ENCODE data around the gene TM4SF4. TPM values are rescaled to one million over a fixed set of nuclear protein-coding genes. Genes with fewer than 3 reads are reported as not detected.
A peak's percentile ranks its signal among the peaks of the same experiment; 100 is the strongest.

TM4SF4 gene
- total and polyA plus RNA-seq, 4 donors, result 184 to 230 (median 208) TPM

DNA sequence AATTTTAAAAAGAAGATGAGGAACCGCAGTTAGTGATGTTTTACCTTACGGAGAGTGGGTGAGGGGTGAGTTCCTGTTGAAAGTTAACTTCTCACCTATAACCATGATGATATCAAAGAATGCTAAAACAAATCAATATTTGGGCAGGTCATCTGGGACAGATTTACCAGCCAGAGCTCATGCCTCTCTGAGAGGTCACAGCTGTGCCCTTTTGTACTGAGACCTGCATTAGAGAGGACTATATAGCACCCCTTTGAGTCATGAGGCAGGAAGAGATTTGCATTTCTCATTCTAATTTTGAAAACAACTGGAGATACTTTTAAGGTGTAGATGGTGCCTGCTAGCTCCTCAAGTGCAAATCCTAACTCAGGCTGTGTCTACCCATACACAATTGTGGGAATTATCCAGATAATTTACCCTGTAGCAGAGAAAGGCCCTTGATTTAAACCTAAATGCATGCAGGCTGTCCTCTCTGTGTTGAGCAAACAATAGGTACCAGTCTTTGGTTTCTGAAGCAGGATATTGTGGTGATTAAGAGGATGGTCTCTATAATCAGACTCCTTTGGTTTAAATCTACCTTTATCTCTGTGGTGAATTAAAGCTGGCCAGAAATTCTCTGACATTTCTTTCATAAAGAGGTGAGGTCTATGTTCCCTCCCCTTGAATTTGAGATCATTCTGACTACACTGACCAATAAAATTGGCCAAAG is 5.8 kb upstream of the TM4SF4 start:
- peaks cover 7 to 36% (median 23%) of the 10 kb centered on the region in 4 donors for H3K4me1 ChIP-seq (ENCODE audit: control insufficient read depth in 4 of 4, insufficient read depth in 4 of 4, low read length in 3 of 4)
- H3K36me3 ChIP-seq (ENCODE audit: control insufficient read depth in 4 of 4, insufficient read depth in 3 of 4, low read depth in 1 of 4, low read length in 3 of 4), result no peaks in the 10 kb centered on the region
- peak overlapping the region in 1 of 2 donors; percentile 46 for H3K9ac ChIP-seq (ENCODE audit: low read depth in 1 of 2, low read length in 2 of 2)
- no peak for DNase-seq (ENCODE audit: low spot score)
- WGBS, result 39% methylated on average over 2 of the region's 2 CpGs
- H3K4me3 ChIP-seq (ENCODE audit: low read depth in 1 of 3, low read length in 3 of 3), result no peak overlapping the region
- H3K27me3 ChIP-seq (ENCODE audit: control insufficient read depth in 4 of 4, insufficient read depth in 4 of 4, low read length in 3 of 4), result no peaks in the 10 kb centered on the region
- H3K27ac ChIP-seq (ENCODE audit: low read depth in 1 of 2, low read length in 2 of 2), result peak overlapping the region; percentile 62 to 86
- no peaks in the 10 kb centered on the region for H3K9me3 ChIP-seq (ENCODE audit: control insufficient read depth in 4 of 4, low read length in 3 of 4)
- TF ChIP-seq, protein P1, sequence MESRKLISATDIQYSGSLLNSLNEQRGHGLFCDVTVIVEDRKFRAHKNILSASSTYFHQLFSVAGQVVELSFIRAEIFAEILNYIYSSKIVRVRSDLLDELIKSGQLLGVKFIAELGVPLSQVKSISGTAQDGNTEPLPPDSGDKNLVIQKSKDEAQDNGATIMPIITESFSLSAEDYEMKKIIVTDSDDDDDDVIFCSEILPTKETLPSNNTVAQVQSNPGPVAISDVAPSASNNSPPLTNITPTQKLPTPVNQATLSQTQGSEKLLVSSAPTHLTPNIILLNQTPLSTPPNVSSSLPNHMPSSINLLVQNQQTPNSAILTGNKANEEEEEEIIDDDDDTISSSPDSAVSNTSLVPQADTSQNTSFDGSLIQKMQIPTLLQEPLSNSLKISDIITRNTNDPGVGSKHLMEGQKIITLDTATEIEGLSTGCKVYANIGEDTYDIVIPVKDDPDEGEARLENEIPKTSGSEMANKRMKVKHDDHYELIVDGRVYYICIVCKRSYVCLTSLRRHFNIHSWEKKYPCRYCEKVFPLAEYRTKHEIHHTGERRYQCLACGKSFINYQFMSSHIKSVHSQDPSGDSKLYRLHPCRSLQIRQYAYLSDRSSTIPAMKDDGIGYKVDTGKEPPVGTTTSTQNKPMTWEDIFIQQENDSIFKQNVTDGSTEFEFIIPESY (IDR thresholded peaks at IDR 0.05), result peak; percentile 92
- TF ChIP-seq GABPA (IDR thresholded peaks at IDR 0.05 in 1 of 2, conservative IDR thresholded peaks at IDR 0.05 in 1 of 2) (peak in 1 of 2 donors; percentile 55), TAF1 (conservative IDR thresholded peaks at IDR 0.05) (no peak), NR2F2 (IDR thresholded peaks at IDR 0.05) (peak; percentile 94), FOXA1 (IDR thresholded peaks at IDR 0.05) (peak; percentile 68), FOXA2 (IDR thresholded peaks at IDR 0.05) (no peak), EGR1 (IDR thresholded peaks at IDR 0.05; ENCODE audit: low read depth in 2 of 2) (peak in 1 of 2 donors; percentile 44), RXRA (IDR thresholded peaks at IDR 0.05) (peak; percentile 95 to 97), HNF4A (conservative IDR thresholded peaks at IDR 0.05) (peak; percentile 96 to 97), RAD21 (IDR thresholded peaks at IDR 0.05) (peak; percentile 60 to 66), YY1 (IDR thresholded peaks at IDR 0.05) (peak; percentile 83), HNF4G (IDR thresholded peaks at IDR 0.05) (peak; percentile 77), SP1 (IDR thresholded peaks at IDR 0.05) (peak; percentile 98), JUND (IDR thresholded peaks at IDR 0.05) (peak; percentile 88 to 91)
- TF ChIP-seq, protein P2, sequence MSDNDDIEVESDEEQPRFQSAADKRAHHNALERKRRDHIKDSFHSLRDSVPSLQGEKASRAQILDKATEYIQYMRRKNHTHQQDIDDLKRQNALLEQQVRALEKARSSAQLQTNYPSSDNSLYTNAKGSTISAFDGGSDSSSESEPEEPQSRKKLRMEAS (IDR thresholded peaks at IDR 0.05), result peak; percentile 90
- TF ChIP-seq, protein P3, sequence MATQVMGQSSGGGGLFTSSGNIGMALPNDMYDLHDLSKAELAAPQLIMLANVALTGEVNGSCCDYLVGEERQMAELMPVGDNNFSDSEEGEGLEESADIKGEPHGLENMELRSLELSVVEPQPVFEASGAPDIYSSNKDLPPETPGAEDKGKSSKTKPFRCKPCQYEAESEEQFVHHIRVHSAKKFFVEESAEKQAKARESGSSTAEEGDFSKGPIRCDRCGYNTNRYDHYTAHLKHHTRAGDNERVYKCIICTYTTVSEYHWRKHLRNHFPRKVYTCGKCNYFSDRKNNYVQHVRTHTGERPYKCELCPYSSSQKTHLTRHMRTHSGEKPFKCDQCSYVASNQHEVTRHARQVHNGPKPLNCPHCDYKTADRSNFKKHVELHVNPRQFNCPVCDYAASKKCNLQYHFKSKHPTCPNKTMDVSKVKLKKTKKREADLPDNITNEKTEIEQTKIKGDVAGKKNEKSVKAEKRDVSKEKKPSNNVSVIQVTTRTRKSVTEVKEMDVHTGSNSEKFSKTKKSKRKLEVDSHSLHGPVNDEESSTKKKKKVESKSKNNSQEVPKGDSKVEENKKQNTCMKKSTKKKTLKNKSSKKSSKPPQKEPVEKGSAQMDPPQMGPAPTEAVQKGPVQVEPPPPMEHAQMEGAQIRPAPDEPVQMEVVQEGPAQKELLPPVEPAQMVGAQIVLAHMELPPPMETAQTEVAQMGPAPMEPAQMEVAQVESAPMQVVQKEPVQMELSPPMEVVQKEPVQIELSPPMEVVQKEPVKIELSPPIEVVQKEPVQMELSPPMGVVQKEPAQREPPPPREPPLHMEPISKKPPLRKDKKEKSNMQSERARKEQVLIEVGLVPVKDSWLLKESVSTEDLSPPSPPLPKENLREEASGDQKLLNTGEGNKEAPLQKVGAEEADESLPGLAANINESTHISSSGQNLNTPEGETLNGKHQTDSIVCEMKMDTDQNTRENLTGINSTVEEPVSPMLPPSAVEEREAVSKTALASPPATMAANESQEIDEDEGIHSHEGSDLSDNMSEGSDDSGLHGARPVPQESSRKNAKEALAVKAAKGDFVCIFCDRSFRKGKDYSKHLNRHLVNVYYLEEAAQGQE (IDR thresholded peaks at IDR 0.05), result peak; percentile 89
- TF ChIP-seq, protein P4, sequence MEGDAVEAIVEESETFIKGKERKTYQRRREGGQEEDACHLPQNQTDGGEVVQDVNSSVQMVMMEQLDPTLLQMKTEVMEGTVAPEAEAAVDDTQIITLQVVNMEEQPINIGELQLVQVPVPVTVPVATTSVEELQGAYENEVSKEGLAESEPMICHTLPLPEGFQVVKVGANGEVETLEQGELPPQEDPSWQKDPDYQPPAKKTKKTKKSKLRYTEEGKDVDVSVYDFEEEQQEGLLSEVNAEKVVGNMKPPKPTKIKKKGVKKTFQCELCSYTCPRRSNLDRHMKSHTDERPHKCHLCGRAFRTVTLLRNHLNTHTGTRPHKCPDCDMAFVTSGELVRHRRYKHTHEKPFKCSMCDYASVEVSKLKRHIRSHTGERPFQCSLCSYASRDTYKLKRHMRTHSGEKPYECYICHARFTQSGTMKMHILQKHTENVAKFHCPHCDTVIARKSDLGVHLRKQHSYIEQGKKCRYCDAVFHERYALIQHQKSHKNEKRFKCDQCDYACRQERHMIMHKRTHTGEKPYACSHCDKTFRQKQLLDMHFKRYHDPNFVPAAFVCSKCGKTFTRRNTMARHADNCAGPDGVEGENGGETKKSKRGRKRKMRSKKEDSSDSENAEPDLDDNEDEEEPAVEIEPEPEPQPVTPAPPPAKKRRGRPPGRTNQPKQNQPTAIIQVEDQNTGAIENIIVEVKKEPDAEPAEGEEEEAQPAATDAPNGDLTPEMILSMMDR (IDR thresholded peaks at IDR 0.05; ENCODE audit: low read depth, low read length, missing input control), result no peak
- TF ChIP-seq, protein P5, sequence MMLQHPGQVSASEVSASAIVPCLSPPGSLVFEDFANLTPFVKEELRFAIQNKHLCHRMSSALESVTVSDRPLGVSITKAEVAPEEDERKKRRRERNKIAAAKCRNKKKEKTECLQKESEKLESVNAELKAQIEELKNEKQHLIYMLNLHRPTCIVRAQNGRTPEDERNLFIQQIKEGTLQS (IDR thresholded peaks at IDR 0.05), result peak; percentile 68

Measured in liver (tissue), 9 donors.